Astrocyte (in vitro differentiated cells and primary cell): ENCODE results near the gene GIT2.

Experiments
- EZH2 ChIP-seq: IDR thresholded peaks from 2 replicates; pipeline ENCODE4 v1.6.1; 2012; ENCODE audit warnings: mild to moderate bottlenecking, low read length, inconsistent platforms; ENCODE audit not compliant: insufficient read depth
- TF ChIP-seq, protein P1 (sequence below): IDR thresholded peaks from 2 replicates; pipeline ENCODE4 v1.5.1; 2011; ENCODE audit warnings: low read depth, mild to moderate bottlenecking, inconsistent platforms, low read length, moderate library complexity; ENCODE audit not compliant: insufficient read depth

DNA sequence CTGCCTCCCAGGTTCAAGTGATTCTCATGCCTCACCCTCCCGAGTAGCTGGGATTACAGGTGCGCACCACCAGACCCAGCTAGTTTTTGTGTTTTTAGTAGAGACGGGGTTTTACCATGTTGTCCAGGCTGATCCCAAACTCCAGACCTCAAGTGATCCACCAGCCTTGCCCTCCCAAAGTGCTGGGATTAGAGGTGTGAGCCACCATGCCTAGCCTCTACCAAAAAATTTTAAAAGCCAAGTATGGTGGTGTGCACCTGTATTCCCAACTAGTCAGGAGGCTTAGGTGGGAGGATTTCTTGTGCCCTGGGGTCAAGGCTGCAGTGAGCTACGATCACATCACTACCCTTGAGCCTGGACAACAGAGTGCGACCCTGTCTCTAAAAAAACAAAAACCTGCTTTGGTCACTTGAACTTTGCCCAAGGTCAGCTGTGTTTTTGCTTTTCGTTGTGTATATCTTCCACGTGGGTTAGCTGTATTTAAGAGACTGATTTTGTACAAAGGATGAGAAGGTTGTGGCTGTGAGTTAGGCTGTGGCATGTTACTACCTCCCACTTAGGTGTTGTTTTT, 39.5 kb upstream of the GIT2 start:
- TF ChIP-seq, protein P1, sequence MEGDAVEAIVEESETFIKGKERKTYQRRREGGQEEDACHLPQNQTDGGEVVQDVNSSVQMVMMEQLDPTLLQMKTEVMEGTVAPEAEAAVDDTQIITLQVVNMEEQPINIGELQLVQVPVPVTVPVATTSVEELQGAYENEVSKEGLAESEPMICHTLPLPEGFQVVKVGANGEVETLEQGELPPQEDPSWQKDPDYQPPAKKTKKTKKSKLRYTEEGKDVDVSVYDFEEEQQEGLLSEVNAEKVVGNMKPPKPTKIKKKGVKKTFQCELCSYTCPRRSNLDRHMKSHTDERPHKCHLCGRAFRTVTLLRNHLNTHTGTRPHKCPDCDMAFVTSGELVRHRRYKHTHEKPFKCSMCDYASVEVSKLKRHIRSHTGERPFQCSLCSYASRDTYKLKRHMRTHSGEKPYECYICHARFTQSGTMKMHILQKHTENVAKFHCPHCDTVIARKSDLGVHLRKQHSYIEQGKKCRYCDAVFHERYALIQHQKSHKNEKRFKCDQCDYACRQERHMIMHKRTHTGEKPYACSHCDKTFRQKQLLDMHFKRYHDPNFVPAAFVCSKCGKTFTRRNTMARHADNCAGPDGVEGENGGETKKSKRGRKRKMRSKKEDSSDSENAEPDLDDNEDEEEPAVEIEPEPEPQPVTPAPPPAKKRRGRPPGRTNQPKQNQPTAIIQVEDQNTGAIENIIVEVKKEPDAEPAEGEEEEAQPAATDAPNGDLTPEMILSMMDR, result no peak
- no peak for TF ChIP-seq EZH2
